GM19452 (cell line): Measurements from ENCODE around the gene SLC35D3.
A peak's percentile ranks its signal among the peaks of the same experiment; 100 is the strongest.
"Not testable (repeated sequence)": the region's sequence is repeated elsewhere in the genome, so short reads cannot be mapped to it uniquely, and the experiment has no call there.

ENCODE experiments used
- ATAC-seq: cut with Tn5 transposase; IDR thresholded peaks from one replicate; pipeline ENCODE4 v1.9.1; 2021; ENCODE audit not compliant: unreplicated experiment

The SLC35D3 gene

DNA sequence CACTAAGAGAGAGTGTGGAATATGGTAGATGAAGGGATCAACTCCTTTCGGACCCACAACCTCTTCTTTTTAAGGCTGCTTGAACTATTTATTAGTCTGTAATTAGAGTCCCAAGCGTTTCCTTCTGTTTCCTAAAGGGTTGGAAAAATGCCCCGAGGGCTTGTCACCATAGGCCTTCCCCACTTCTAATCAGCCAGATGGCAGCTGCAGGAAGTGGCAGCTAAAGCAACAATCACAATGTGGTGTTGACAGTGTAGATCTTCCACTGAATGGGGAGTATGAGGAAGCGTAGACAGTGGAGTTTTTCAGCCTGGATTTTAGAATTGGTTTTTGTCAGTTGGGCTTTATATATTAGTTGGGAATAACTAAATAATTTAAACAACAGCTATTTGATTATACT is 40.6 kb downstream of the SLC35D3 start:
- no peak for ATAC-seq

DNA sequence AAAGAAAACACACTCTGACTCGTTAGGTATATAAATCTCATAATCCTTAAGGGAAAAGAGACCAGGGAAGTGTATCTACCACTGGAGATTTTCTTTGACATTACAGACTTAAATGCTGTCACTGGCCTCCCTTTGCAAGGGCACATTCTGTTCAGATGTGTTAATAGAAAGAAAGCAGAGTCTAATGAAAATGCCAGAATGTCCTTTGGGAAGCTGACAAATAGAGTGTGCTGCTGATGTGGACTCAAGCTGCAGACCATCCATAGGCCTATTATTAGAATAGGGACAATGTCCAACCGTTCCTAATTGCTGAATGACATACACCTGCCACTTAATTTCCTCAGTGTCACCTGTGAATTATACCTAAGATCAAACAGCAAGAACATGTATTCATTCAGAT is 41.2 kb downstream of the SLC35D3 start:
- ATAC-seq = no peak

DNA sequence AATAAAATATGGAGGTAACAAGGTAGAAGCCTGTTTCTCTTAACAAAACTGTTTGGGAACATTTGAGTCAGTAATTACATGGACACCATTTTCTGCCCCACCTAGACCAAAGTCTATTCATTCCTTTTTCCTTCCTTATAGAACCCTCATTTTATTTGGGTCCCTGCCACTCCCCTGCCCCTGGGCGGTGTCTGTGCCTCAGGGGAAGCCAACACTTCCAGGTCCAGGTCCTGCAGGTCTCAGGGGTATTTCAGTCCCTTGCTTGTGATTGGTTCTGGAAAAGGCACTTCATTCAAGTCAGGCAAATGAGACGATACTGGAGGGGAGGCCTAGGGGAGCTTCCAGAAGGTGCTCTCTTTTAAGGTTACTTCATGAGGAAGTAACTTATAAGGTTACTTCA is 42.3 kb downstream of the SLC35D3 start:
- no peak for ATAC-seq

DNA sequence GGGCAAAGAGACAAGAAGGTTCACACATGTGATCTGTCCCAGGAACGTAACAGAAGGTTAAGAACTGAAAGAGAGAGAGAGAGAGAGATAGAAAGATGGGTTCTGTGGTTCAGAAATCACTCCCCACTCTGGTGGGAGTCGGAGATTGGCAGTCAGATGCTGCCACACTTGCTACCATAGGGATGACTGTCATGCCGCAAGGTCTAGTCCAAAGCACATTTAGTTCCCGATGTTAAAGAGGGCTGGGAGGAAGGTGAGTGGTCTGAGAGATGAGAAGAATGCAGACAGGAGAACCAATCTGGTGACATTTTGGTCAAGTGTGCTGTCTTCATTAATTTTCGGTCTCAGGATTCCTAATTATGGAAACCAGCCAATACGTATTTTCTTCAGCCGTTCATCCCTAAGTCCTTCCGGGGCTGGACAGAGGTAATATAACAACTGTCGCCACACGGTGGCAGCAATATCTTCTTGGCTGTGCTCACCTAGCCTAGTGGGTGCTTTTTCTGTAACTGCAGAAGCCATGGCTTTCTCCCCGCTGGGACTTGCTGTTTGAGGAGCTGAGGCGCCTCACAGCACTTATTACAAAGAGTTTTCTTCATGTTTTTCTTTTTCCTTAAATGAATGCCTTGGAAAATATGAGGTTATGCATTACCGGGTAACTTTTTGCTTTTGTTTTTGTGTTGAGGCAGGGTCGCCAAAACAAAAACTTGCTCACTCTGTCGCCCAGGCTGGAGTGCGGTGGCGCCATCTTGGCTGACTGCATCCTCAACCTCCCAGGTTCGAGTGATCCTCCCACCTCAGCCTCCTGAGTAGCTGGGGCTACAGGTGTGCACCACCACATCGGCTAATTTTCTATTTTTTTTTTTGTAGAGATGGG is 46.0 kb downstream of the SLC35D3 start:
- peak; percentile 86 for ATAC-seq

- no peak for ATAC-seq
Measured at GRCh38 chr6:136968837-136969236, 46.7 kb downstream of the SLC35D3 start.

DNA sequence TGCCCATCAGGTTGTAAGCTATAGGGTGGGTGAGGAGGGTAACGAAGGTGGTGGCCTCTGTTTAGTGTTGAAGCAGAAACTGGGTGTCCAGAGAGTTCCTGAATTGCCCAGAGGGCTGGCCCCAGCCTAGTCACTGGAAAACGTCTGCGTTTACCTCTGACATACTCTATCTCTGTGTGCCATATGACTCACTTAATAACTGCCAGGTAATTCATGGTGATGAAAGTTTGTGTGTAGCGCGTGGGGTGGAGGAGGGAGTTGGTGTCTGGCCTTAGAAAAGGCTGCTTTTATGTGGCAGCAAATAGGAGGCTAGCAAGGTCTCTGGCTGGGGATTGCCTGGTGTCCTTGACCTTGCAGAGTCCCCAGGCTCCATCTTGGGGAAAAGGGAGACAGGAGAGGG is 47.3 kb downstream of the SLC35D3 start:
- ATAC-seq = no peak

DNA sequence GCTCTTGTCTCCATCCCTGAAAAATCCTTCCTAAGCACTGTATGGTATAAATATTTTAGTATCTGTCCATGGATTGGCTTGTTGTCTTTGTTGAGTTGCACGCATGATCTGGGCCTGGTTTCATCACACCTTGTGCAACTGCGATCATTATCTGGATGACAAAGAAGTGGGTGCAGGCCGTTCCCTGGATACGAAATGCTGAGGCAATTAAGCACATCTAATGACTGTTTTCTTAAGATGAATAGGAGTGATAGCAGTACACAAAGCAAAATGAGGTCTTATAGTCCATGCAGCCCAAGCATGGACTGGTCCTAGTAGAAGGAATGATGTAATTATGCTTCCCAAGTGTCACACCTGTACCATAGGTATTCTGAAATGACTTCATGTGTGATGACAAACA is 47.8 kb downstream of the SLC35D3 start:
- no peak for ATAC-seq

DNA sequence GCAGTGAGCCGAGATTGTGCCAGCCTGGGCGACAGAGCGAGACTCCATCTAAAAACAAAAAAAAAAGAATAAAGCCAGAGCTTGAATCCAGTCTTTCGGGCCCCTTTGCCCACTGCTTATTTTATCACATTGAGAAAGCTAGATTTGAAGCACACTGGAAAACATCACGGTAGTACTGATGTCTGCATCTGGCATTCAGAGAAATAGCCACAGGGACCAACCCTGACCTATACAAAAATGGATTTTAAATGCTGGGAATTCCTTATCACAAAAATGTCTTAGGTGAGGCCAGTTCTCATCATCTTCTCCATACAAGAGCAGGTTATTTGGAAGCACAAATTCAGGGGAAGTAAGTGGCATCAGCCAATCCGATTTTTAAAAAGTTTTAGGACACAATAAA is 49.5 kb downstream of the SLC35D3 start:
- no peak for ATAC-seq

DNA sequence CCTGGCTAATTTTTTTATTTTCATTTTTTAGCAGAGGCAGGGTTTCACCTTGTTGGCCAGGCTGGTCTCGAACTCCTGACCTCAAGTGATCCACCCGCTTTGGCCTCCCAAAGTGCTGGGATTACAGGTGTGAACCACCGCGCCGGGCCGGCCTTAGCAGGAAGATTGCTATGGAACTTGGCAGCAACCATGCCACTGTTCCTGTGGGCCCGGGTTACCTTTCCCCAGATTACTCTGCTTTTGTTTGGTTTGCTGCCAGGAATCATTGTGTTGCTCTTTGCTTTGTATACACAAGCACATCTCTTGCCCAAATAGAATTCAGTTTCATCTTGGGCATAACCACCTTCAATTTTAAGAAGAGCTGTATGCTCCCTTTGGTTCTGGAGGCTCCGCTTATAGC is 51.7 kb downstream of the SLC35D3 start:
- not testable (repeated sequence) for ATAC-seq
